ENCODE data around the gene PSMA5. TPM values are rescaled to one million over a fixed set of nuclear protein-coding genes. Genes with fewer than 3 reads are reported as not detected.

PSMA5 gene
- total RNA-seq, 1 experiment from 2014 or later, result 150 TPM

DNA sequence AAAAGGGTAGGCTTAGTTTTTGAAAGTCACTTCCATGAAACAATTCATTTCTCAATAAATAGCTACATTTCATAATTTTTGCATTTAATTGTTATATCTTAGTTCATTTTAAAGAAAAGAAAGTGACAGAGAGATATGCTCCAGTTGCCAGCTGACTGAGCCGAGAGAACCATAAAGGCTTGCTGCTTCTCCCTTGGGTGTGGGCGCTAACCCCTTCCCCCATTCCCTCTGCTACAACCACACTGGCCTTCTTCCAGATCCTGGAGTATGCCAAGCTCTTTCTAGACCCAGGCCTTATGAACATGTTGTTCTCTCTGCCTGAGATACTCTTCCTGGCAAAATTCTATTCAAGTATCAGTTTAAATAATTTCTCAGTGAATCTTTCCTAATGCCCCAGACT, 40.8 kb downstream of the PSMA5 start (continued):
- no peak for TF ChIP-seq IRF2 (CRISPR knock-in tag; IDR thresholded peaks at IDR 0.05; ENCODE audit: borderline replicate concordance, low read depth)
- TF ChIP-seq NR3C1 (CRISPR knock-in tag; conservative IDR thresholded peaks at IDR 0.05; ENCODE audit: low read depth), result no peak
- TF ChIP-seq, protein P1, sequence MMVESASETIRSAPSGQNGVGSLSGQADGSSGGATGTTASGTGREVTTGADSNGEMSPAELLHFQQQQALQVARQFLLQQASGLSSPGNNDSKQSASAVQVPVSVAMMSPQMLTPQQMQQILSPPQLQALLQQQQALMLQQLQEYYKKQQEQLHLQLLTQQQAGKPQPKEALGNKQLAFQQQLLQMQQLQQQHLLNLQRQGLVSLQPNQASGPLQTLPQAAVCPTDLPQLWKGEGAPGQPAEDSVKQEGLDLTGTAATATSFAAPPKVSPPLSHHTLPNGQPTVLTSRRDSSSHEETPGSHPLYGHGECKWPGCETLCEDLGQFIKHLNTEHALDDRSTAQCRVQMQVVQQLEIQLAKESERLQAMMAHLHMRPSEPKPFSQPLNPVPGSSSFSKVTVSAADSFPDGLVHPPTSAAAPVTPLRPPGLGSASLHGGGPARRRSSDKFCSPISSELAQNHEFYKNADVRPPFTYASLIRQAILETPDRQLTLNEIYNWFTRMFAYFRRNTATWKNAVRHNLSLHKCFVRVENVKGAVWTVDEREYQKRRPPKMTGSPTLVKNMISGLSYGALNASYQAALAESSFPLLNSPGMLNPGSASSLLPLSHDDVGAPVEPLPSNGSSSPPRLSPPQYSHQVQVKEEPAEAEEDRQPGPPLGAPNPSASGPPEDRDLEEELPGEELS (CRISPR knock-in tag; IDR thresholded peaks at IDR 0.05), result no peak
- TF ChIP-seq SOX15 (CRISPR knock-in tag; IDR thresholded peaks at IDR 0.05), result no peak
- TF ChIP-seq, protein P2, sequence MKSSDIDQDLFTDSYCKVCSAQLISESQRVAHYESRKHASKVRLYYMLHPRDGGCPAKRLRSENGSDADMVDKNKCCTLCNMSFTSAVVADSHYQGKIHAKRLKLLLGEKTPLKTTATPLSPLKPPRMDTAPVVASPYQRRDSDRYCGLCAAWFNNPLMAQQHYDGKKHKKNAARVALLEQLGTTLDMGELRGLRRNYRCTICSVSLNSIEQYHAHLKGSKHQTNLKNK (CRISPR knock-in tag; IDR thresholded peaks at IDR 0.05), result no peak
- no peak for TF ChIP-seq ETV6 (CRISPR knock-in tag; IDR thresholded peaks at IDR 0.05)
- no peak for TF ChIP-seq CREM (CRISPR knock-in tag; IDR thresholded peaks at IDR 0.05)
- TF ChIP-seq SMAD3 (CRISPR knock-in tag; IDR thresholded peaks at IDR 0.05; ENCODE audit: borderline replicate concordance), result no peak
- no peak for TF ChIP-seq FOXP1 (CRISPR knock-in tag; IDR thresholded peaks at IDR 0.05; ENCODE audit: borderline replicate concordance)

DNA sequence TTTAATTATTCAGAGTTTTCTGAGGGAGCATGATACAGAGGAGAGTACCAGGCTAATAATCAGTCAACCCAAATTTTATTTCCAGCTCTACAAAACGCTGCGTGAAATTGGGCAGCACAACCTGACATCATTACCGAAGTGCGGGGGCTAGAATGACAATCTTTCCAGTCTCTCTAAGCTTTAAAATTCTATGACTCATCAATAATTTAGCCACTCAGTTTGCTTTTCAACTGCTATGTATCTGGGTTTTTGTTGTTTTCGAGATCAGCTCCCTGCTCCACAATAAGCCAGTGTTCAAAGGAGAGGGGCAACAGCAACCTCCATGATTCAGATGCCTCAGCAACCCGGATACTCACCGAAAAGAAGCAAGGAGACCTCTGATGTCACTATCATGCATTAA, 42.4 kb downstream of the PSMA5 start:
- H3K27ac Mint-ChIP-seq, result peak overlapping the region; percentile 69
- peaks cover 10% of the 10 kb centered on the region for H3K36me3 Mint-ChIP-seq

More for the DNA sequence above, 42.4 kb downstream of the PSMA5 start:
- H3K4me1 Mint-ChIP-seq, result peaks cover 33% of the 10 kb centered on the region
- peaks cover 10% of the 10 kb centered on the region for H3K9me3 Mint-ChIP-seq
- ATAC-seq (no peak), DNase-seq (ENCODE audit: low spot score) (no peak)
- no peak overlapping the region for H3K4me3 Mint-ChIP-seq
- ChIA-PET POLR2A (interaction anchor here (1.2 to 1.3 kb wide), 2 partner anchors 14 to 101 kb away, joined by 5 to 6 read pairs; partner anchors contain the start of genes PSRC1 and SORT1), CTCF (interaction anchor here (1.0 to 3.6 kb wide), 2 partner anchors 14 to 183 kb away, joined by 3 to 23 read pairs; partner anchors contain the start of gene SORT1)
- H3K27me3 Mint-ChIP-seq (ENCODE audit: low read depth), result no peaks in the 10 kb centered on the region
- TF ChIP-seq, protein P3, sequence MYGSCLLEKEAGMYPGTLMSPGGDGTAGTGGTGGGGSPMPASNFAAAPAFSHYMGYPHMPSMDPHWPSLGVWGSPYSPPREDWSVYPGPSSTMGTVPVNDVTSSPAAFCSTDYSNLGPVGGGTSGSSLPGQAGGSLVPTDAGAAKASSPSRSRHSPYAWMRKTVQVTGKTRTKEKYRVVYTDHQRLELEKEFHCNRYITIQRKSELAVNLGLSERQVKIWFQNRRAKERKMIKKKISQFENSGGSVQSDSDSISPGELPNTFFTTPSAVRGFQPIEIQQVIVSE (CRISPR knock-in tag; IDR thresholded peaks at IDR 0.05; ENCODE audit: borderline replicate concordance), result no peak
- TF ChIP-seq NFATC4 (CRISPR knock-in tag; IDR thresholded peaks at IDR 0.05), result no peak
- TF ChIP-seq, protein P4, sequence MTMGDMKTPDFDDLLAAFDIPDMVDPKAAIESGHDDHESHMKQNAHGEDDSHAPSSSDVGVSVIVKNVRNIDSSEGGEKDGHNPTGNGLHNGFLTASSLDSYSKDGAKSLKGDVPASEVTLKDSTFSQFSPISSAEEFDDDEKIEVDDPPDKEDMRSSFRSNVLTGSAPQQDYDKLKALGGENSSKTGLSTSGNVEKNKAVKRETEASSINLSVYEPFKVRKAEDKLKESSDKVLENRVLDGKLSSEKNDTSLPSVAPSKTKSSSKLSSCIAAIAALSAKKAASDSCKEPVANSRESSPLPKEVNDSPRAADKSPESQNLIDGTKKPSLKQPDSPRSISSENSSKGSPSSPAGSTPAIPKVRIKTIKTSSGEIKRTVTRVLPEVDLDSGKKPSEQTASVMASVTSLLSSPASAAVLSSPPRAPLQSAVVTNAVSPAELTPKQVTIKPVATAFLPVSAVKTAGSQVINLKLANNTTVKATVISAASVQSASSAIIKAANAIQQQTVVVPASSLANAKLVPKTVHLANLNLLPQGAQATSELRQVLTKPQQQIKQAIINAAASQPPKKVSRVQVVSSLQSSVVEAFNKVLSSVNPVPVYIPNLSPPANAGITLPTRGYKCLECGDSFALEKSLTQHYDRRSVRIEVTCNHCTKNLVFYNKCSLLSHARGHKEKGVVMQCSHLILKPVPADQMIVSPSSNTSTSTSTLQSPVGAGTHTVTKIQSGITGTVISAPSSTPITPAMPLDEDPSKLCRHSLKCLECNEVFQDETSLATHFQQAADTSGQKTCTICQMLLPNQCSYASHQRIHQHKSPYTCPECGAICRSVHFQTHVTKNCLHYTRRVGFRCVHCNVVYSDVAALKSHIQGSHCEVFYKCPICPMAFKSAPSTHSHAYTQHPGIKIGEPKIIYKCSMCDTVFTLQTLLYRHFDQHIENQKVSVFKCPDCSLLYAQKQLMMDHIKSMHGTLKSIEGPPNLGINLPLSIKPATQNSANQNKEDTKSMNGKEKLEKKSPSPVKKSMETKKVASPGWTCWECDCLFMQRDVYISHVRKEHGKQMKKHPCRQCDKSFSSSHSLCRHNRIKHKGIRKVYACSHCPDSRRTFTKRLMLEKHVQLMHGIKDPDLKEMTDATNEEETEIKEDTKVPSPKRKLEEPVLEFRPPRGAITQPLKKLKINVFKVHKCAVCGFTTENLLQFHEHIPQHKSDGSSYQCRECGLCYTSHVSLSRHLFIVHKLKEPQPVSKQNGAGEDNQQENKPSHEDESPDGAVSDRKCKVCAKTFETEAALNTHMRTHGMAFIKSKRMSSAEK (CRISPR knock-in tag; IDR thresholded peaks at IDR 0.05; ENCODE audit: borderline replicate concordance), result no peak
- TF ChIP-seq, protein P5, sequence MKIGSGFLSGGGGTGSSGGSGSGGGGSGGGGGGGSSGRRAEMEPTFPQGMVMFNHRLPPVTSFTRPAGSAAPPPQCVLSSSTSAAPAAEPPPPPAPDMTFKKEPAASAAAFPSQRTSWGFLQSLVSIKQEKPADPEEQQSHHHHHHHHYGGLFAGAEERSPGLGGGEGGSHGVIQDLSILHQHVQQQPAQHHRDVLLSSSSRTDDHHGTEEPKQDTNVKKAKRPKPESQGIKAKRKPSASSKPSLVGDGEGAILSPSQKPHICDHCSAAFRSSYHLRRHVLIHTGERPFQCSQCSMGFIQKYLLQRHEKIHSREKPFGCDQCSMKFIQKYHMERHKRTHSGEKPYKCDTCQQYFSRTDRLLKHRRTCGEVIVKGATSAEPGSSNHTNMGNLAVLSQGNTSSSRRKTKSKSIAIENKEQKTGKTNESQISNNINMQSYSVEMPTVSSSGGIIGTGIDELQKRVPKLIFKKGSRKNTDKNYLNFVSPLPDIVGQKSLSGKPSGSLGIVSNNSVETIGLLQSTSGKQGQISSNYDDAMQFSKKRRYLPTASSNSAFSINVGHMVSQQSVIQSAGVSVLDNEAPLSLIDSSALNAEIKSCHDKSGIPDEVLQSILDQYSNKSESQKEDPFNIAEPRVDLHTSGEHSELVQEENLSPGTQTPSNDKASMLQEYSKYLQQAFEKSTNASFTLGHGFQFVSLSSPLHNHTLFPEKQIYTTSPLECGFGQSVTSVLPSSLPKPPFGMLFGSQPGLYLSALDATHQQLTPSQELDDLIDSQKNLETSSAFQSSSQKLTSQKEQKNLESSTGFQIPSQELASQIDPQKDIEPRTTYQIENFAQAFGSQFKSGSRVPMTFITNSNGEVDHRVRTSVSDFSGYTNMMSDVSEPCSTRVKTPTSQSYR (CRISPR knock-in tag; IDR thresholded peaks at IDR 0.05), result no peak

Measured in WTC11 (cell line).